ENCODE results near the gene PI16. TPM values are rescaled to one million over a fixed set of nuclear protein-coding genes. Genes with fewer than 3 reads are reported as not detected.

Gene PI16, protein sequence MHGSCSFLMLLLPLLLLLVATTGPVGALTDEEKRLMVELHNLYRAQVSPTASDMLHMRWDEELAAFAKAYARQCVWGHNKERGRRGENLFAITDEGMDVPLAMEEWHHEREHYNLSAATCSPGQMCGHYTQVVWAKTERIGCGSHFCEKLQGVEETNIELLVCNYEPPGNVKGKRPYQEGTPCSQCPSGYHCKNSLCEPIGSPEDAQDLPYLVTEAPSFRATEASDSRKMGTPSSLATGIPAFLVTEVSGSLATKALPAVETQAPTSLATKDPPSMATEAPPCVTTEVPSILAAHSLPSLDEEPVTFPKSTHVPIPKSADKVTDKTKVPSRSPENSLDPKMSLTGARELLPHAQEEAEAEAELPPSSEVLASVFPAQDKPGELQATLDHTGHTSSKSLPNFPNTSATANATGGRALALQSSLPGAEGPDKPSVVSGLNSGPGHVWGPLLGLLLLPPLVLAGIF
- not detected in 2 replicates for total RNA-seq

- TF ChIP-seq CTCF (conservative IDR thresholded peaks at IDR 0.05; ENCODE audit: low read depth, low read length), result no peak
- DNase-seq (ENCODE audit: low read depth), result no peak
- H3K4me3 ChIP-seq (ENCODE audit: low read depth, low read length), result no peak within 1 kb of the TSS
Observed at GRCh38 chr6:36954262-36954931, at the start of gene PI16. PI16 (plus strand) TSS chr6:36954738; CDS start chr6:36954761, 23 bp downstream.

GRCh38 chr6:36904851-36905393 lies 49.6 kb upstream of the PI16 start:
- H3K4me3 ChIP-seq (ENCODE audit: low read depth, low read length), result no peak overlapping the region
- TF ChIP-seq CTCF (conservative IDR thresholded peaks at IDR 0.05; ENCODE audit: low read depth, low read length), result no peak
- DNase-seq (ENCODE audit: low read depth), result no peak

GRCh38 chr6:36906539-36907325 lies 47.8 kb upstream of the PI16 start:
- TF ChIP-seq CTCF (conservative IDR thresholded peaks at IDR 0.05; ENCODE audit: low read depth, low read length), result no peak
- DNase-seq (ENCODE audit: low read depth), result no peak
- no peak overlapping the region for H3K4me3 ChIP-seq (ENCODE audit: low read depth, low read length)

DNA sequence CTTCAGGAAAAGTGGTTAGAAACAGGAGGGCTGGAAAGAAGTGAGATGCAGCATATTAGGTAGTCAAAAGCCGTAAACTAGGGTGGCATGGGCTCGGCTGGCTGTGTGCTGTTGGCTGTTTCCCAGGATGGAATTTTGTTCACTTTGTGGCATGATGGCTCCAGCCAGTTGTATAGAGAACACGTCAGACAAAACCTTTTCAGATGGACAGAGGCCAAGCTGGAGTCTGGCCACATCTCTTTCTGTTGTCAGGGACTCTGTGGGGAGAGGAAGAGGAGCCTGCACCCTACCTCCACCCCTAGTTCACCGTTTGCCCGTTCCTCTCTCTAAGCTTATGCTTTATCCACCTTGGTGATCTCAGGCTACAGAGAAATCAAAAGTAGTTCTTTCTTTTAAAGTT lies 46.8 kb upstream of the PI16 start:
- DNase-seq (ENCODE audit: low read depth), result no peak
- TF ChIP-seq CTCF (conservative IDR thresholded peaks at IDR 0.05; ENCODE audit: low read depth, low read length), result no peak
- H3K4me3 ChIP-seq (ENCODE audit: low read depth, low read length), result no peak overlapping the region

GRCh38 chr6:36908747-36909146 lies 45.8 kb upstream of the PI16 start:
- TF ChIP-seq CTCF (conservative IDR thresholded peaks at IDR 0.05; ENCODE audit: low read depth, low read length), result no peak
- no peak overlapping the region for H3K4me3 ChIP-seq (ENCODE audit: low read depth, low read length)
- no peak for DNase-seq (ENCODE audit: low read depth)

- H3K4me3 ChIP-seq (ENCODE audit: low read depth, low read length), result no peak overlapping the region
- no peak for DNase-seq (ENCODE audit: low read depth)
- TF ChIP-seq CTCF (conservative IDR thresholded peaks at IDR 0.05; ENCODE audit: low read depth, low read length), result no peak
Observed at GRCh38 chr6:36912030-36912454, 42.5 kb upstream of the PI16 start.

Measured in epithelial cell of proximal tubule (primary cell).